Parathyroid adenoma (tissue), 2 donors: ENCODE data around the gene CNIH1.
"Not testable (repeated sequence)": the region's sequence is repeated elsewhere in the genome, so short reads cannot be mapped to it uniquely, and the experiment has no call there.

Experiments
- H2AFZ ChIP-seq: fragments of 300-600 bp; sonication (generic); one replicate; pipeline ENCODE4 v1.7.0; 2017; ENCODE audit warnings: antibody characterized with exemption, mild to moderate bottlenecking
- H3K27ac ChIP-seq: fragments of 300-600 bp; sonication (generic); one replicate; pipeline ENCODE4 v1.7.0; 2017
- H3K27me3 ChIP-seq: fragments of 300-600 bp; sonication (generic); one replicate; pipeline ENCODE4 v1.7.0; 2017; ENCODE audit warnings: low read length; ENCODE audit not compliant: control insufficient read depth, insufficient read depth
- H3K36me3 ChIP-seq: fragments of 300-600 bp; sonication (generic); one replicate; pipeline ENCODE4 v1.7.0; 2017; ENCODE audit warnings: low read length; ENCODE audit not compliant: control insufficient read depth, insufficient read depth
- H3K4me1 ChIP-seq: fragments of 300-600 bp; sonication (generic); one replicate; pipeline ENCODE4 v1.7.0; 2017; ENCODE audit warnings: control low read depth
- H3K4me2 ChIP-seq: fragments of 300-600 bp; sonication (generic); one replicate; pipeline ENCODE4 v1.7.0; 2017; ENCODE audit warnings: low read length
- H3K4me3 ChIP-seq: fragments of 300-600 bp; sonication (generic); one replicate; pipeline ENCODE4 v1.7.0; 2017; ENCODE audit warnings: low read depth, low read length
- H3K79me2 ChIP-seq: fragments of 300-600 bp; sonication (generic); one replicate; pipeline ENCODE4 v1.7.0; 2017; ENCODE audit warnings: control low read depth
- H3K9ac ChIP-seq: fragments of 300-600 bp; sonication (generic); one replicate; pipeline ENCODE4 v1.7.0; 2017; ENCODE audit warnings: mild to moderate bottlenecking
- H3K9me3 ChIP-seq: fragments of 300-600 bp; sonication (generic); one replicate; pipeline ENCODE4 v1.7.0; 2017; ENCODE audit warnings: low read length; ENCODE audit not compliant: control insufficient read depth
- TF ChIP-seq, protein P1 (sequence below): fragments of 300-600 bp; sonication (generic); IDR thresholded peaks from one replicate; pipeline ENCODE4 v1.7.0; 2017; ENCODE audit warnings: antibody characterized with exemption, mild to moderate bottlenecking
- donor health status: primary hyperparathyroidism.

CNIH1 gene

GRCh38 chr14:54470701-54471100, 29.5 kb upstream of the CNIH1 start:
- TF ChIP-seq, protein P1, sequence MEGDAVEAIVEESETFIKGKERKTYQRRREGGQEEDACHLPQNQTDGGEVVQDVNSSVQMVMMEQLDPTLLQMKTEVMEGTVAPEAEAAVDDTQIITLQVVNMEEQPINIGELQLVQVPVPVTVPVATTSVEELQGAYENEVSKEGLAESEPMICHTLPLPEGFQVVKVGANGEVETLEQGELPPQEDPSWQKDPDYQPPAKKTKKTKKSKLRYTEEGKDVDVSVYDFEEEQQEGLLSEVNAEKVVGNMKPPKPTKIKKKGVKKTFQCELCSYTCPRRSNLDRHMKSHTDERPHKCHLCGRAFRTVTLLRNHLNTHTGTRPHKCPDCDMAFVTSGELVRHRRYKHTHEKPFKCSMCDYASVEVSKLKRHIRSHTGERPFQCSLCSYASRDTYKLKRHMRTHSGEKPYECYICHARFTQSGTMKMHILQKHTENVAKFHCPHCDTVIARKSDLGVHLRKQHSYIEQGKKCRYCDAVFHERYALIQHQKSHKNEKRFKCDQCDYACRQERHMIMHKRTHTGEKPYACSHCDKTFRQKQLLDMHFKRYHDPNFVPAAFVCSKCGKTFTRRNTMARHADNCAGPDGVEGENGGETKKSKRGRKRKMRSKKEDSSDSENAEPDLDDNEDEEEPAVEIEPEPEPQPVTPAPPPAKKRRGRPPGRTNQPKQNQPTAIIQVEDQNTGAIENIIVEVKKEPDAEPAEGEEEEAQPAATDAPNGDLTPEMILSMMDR: no peak
- no peak overlapping the region for H3K9ac ChIP-seq
- no peak overlapping the region for H2AFZ ChIP-seq
- no peaks in the 10 kb centered on the region for H3K79me2 ChIP-seq
- no peak overlapping the region for H3K27ac ChIP-seq
- peaks cover 5% of the 10 kb centered on the region for H3K4me1 ChIP-seq
- H3K9me3 ChIP-seq: no peaks in the 10 kb centered on the region
- H3K4me2 ChIP-seq: no peak overlapping the region
- H3K27me3 ChIP-seq: no peaks in the 10 kb centered on the region
- H3K36me3 ChIP-seq: no peaks in the 10 kb centered on the region
- H3K4me3 ChIP-seq: no peak overlapping the region

DNA sequence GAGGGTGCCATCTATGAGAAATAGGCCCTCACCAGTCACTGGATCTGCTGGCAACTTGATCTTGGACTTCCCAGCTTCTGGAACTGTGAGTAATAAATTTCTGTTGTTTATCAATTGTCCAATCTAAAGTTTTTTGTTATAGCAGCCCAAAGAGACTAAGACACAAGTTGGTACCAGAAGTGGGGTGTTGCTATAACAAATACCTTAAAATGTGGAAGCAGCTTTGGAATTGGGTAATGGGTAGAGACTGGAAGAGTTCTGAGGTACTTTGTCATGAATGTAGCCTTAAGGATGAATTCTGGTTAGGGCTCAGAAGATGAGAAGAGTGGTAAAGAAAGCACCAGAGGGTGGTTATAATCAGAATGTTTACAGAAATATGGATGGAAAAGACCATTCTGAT, 26.1 kb upstream of the CNIH1 start:
- no peaks in the 10 kb centered on the region for H3K27me3 ChIP-seq
- H3K4me3 ChIP-seq: no peak overlapping the region
- H3K27ac ChIP-seq: no peak overlapping the region
- TF ChIP-seq, protein P1: no peak
- no peak overlapping the region for H2AFZ ChIP-seq
- no peaks in the 10 kb centered on the region for H3K9me3 ChIP-seq
- no peaks in the 10 kb centered on the region for H3K79me2 ChIP-seq
- H3K36me3 ChIP-seq: no peaks in the 10 kb centered on the region
- no peak overlapping the region for H3K4me2 ChIP-seq
- no peak overlapping the region for H3K9ac ChIP-seq
- peaks cover under 1% of the 10 kb centered on the region for H3K4me1 ChIP-seq

DNA sequence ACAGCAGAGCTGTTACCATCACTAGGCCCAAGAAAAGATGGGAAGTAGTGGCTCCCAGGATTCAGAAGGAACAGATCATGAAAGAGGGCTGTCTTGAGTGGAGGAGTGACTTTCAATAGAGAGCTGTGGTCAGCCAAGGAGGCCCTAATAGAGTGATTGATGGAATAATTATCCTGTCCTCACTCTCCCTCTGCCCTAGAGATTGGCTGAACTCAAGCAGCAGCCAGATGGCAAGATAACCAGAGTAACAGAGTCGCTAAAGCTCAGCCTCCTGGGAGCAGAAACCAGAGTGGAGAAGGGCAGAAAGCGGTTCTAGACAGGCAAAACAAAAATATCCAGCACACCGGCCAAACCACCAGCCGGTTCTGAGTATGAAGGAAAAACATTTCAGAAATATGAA, 24.5 kb upstream of the CNIH1 start:
- TF ChIP-seq, protein P1: no peak

DNA sequence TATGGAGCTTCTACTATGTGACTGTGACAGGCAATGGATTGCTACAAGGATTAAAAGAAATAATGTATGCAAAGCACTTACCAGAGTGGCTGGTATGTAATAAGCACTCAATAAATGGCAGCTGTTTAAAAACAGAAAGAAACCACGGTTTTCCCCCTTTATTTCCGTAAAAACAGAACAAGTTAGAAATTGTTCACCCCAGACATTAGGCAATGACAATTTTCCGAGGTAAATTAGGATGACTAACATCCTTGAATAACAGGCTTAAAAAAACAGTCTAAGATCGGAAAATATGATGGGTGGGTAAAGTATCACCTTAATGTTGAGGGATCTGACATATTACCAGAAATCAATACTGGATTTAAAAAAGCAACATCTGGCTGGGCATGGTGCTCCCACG, 20.9 kb upstream of the CNIH1 start:
- no peaks in the 10 kb centered on the region for H3K79me2 ChIP-seq
- H3K27ac ChIP-seq: no peak overlapping the region
- TF ChIP-seq, protein P1: no peak
- no peaks in the 10 kb centered on the region for H3K9me3 ChIP-seq
- H3K27me3 ChIP-seq: no peaks in the 10 kb centered on the region
- no peak overlapping the region for H2AFZ ChIP-seq
- H3K36me3 ChIP-seq: no peaks in the 10 kb centered on the region
- no peak overlapping the region for H3K4me3 ChIP-seq
- H3K4me1 ChIP-seq: no peaks in the 10 kb centered on the region
- no peak overlapping the region for H3K9ac ChIP-seq
- H3K4me2 ChIP-seq: no peak overlapping the region

More for the DNA sequence above, 24.5 kb upstream of the CNIH1 start:
- Histone ChIP-seq H3K9me3 (no peaks in the 10 kb centered on the region), H3K36me3 (no peaks in the 10 kb centered on the region), H3K79me2 (no peaks in the 10 kb centered on the region), H3K27ac (no peak overlapping the region), H3K27me3 (no peaks in the 10 kb centered on the region), H2AFZ (peak overlapping the region; percentile 19), H3K4me3 (no peak overlapping the region), H3K9ac (no peak overlapping the region), H3K4me1 (no peaks in the 10 kb centered on the region), H3K4me2 (no peak overlapping the region)

- Histone ChIP-seq H3K4me3 (no peak overlapping the region), H3K27ac (no peak overlapping the region), H3K27me3 (no peaks in the 10 kb centered on the region), H3K9ac (no peak overlapping the region), H3K79me2 (no peaks in the 10 kb centered on the region), H3K9me3 (no peaks in the 10 kb centered on the region), H3K4me2 (no peak overlapping the region), H3K36me3 (no peaks in the 10 kb centered on the region), H3K4me1 (no peaks in the 10 kb centered on the region), H2AFZ (no peak overlapping the region)
- TF ChIP-seq, protein P1: no peak
Measured at GRCh38 chr14:54459106-54459505, 17.9 kb upstream of the CNIH1 start.

GRCh38 chr14:54458536-54458935, 17.4 kb upstream of the CNIH1 start:
- H3K27me3 ChIP-seq, H3K27ac ChIP-seq, H3K4me3 ChIP-seq, H3K9me3 ChIP-seq, H2AFZ ChIP-seq, H3K4me2 ChIP-seq, H3K9ac ChIP-seq, H3K79me2 ChIP-seq, H3K4me1 ChIP-seq, H3K36me3 ChIP-seq: not testable (repeated sequence)
